Tibial nerve (tissue), 4 donors: ENCODE measurements around the gene SMG6.

Source experiments
- CTCF ChIP-seq, 5 experiments: fragments of 200-600 bp in 3 of 5; fragments of 450-650 bp in 2 of 5; sonication (generic) in 3 of 5; IDR thresholded peaks; one replicate each; pipeline ENCODE4 v1.5.1; 2016 to 2019; ENCODE audit warnings: antibody characterized with exemption in 5 of 5, mild to moderate bottlenecking in 3 of 5, moderate library complexity in 2 of 5
- EP300 ChIP-seq, 2 donors: sonication (generic); formaldehyde crosslinking; IDR thresholded peaks; one replicate each; pipeline ENCODE4 v1.6.1; 2017; ENCODE audit warnings: antibody characterized with exemption in 2 of 2, mild to moderate bottlenecking in 1 of 2
- POLR2A ChIP-seq, 2 donors: fragments of 450-650 bp; IDR thresholded peaks; one replicate each; pipeline ENCODE4 v1.6.1; 2017; ENCODE audit warnings: antibody characterized with exemption in 2 of 2, mild to moderate bottlenecking in 2 of 2, moderate library complexity in 2 of 2

- no peak for TF ChIP-seq CTCF (IDR thresholded peaks at IDR 0.05)
- no peak for TF ChIP-seq POLR2A (IDR thresholded peaks at IDR 0.05)
- TF ChIP-seq EP300 (IDR thresholded peaks at IDR 0.05) = no peak
Observed at GRCh38 chr17:2177235-2177811, 126.3 kb downstream of the SMG6 start.
